ENCODE data around the gene LIAS. TPM values are rescaled to one million over a fixed set of nuclear protein-coding genes. Genes with fewer than 3 reads are reported as not detected.

Gene LIAS
- 9.6 to 11.6 TPM (median 11.4 TPM) in 5 replicates for total RNA-seq (2022; extraction: Qiagen RNA extraction)

DNA sequence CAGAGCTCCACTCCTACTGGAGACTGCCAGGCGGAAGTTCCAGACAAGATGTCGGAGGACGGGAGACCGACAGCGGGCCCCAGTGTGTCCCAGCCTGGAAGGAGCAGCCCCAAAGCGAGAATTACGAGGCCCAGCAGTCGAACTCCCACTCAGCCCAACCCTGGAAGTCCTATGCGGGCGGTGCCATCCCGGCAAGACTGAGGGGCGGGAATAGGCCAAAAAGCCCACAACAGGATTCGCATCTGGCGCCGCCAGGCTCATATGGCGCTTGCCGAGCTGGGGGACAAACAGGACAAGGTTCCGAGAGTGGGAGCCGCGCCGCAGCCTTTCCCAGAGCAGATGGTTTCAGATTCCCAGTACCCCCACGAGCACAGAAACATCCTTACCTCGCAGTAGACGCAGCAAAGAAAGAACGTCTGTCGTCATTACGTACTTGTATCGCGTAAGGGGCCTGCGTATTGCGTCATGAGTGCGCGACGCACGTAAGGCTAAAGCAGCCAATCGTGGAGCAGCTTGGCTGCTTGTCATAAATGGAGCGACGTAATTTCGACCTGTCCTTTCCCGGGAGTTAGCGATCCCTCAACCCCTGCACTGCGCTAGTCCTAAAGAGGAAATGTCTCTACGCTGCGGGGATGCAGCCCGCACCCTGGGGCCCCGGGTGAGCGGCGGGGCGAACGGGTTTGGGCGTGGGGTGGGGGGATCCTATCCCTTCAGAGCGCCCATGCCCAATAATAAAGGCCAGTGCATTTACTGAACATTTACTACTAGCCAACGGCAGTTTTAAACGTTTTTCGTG lies at the start of gene LIAS, which contains the start of gene RPL9:
LIAS (plus strand) TSS at position 552 of the 796 bp plus-strand sequence; CDS start at position 614, 62 bp downstream.
RPL9 (minus strand) TSS at position 418 of the 796 bp plus-strand sequence. CDS start 483 bp downstream, outside the sequence.

DNA sequence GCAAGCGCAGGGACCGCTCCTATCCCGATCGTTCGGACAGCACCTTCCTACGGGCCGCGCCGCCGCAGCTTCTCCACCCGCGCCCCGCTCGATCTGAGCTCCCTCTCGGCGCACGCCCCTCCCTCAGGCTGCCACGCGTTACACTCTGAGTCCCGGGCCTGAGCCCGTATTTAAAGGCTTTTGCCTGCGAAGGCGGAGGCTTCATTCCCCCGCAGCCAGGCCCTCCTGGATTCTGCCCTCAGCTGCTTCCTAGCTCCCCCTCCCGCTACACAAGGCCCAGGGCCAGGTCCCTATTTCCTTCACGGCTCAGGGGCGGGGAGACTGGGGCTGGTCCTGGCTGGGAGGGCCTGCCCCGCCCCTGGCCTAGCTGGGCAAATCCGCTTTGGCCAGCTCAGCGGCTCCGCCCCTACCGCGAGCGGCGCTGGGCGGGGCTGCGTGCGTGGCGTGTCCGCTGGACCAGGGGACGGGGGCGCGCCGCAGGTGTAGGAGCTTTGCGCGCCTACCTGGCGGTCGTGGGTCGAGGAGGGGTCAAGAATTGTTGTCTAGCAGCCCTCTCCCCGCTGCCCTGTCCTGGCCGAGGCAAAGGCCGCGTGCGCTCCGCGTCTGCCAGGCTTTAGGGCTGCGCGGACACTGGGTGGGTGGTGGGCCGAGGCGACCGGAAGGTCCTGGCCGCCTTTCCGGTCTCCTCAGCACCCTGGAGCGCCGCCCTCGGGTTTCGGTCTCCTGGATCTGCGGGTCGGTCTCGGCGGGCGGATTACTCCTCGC lies 68.6 kb downstream of the LIAS start, which contains the start of gene UGDH:
UGDH (minus strand) TSS at position 144 of the 765 bp plus-strand sequence. CDS start 5,927 bp downstream, outside the sequence.

Other genes with a start within 250 kb of the LIAS start
- gene RFC1, start 92.7 kb upstream of the LIAS start, total RNA-seq (2022; extraction: Qiagen RNA extraction): 18.7 to 22.3 TPM (median 21.2 TPM) in 5 replicates
- 0.06 to 0.27 TPM (median 0.16 TPM) in 5 replicates for gene KLB, start 52.1 kb upstream of the LIAS start, total RNA-seq (2022; extraction: Qiagen RNA extraction)
- gene RPL9, start 134 bp upstream of the LIAS start, total RNA-seq (2022; extraction: Qiagen RNA extraction): 862 to 1,638 TPM (median 886 TPM) in 5 replicates
- gene UGDH, start 68.4 kb downstream of the LIAS start, total RNA-seq (2022; extraction: Qiagen RNA extraction): 216 to 254 TPM (median 220 TPM) in 5 replicates
- gene SMIM14, start 179.8 kb downstream of the LIAS start, total RNA-seq (2022; extraction: Qiagen RNA extraction): 11.3 to 15.0 TPM (median 12.6 TPM) in 5 replicates
- 69.8 to 84.2 TPM (median 75.5 TPM) in 5 replicates for gene UBE2K, start 239.1 kb downstream of the LIAS start, total RNA-seq (2022; extraction: Qiagen RNA extraction)